Nephron (organoid): ENCODE measurements around the gene PAPPA.

Source experiments
- H3K27ac Mint-ChIP-seq, 3 experiments: 2 replicates each; pipeline ENCODE4 v1.8.0; 2020; ENCODE audit warnings: mixed read lengths in 3 of 3, mild to moderate bottlenecking in 2 of 3, moderate library complexity in 1 of 3
- H3K27me3 Mint-ChIP-seq: 2 replicates; pipeline ENCODE4 v1.8.0; 2021; ENCODE audit warnings: low read depth, mild to moderate bottlenecking, moderate library complexity, mixed read lengths
- H3K36me3 Mint-ChIP-seq: 2 replicates; pipeline ENCODE4 v1.8.0; 2020; ENCODE audit warnings: low read depth, mixed read lengths
- H3K4me1 Mint-ChIP-seq: 2 replicates; pipeline ENCODE4 v1.8.0; 2020; ENCODE audit warnings: mixed read lengths
- H3K4me3 Mint-ChIP-seq, 3 experiments: 2 replicates each; pipeline ENCODE4 v1.8.0; 2020; ENCODE audit warnings: mild to moderate bottlenecking in 3 of 3, mixed read lengths in 3 of 3, moderate library complexity in 2 of 3
- H3K9me3 Mint-ChIP-seq: 2 replicates; pipeline ENCODE4 v1.8.0; 2020; ENCODE audit warnings: mixed read lengths
- CTCF ChIP-seq, 3 experiments: fragments of 200-600 bp; sonication (generic); IDR thresholded peaks; one replicate each; pipeline ENCODE4 v1.5.0; 2021; ENCODE audit warnings: antibody characterized with exemption in 3 of 3; ENCODE audit not compliant: unreplicated experiment in 3 of 3

The PAPPA gene

GRCh38 chr9:116394894-116395698 lies 241.5 kb downstream of the PAPPA start:
- no peak for TF ChIP-seq CTCF (IDR thresholded peaks at IDR 0.05; ENCODE audit: unreplicated experiment in 3 of 3)
- no peaks in the 10 kb centered on the region for H3K4me1 Mint-ChIP-seq
- no peaks in the 10 kb centered on the region for H3K9me3 Mint-ChIP-seq
- H3K36me3 Mint-ChIP-seq, result peaks cover 33% of the 10 kb centered on the region
- H3K4me3 Mint-ChIP-seq, result no peak overlapping the region
- H3K27ac Mint-ChIP-seq, result no peak overlapping the region
- no peaks in the 10 kb centered on the region for H3K27me3 Mint-ChIP-seq

DNA sequence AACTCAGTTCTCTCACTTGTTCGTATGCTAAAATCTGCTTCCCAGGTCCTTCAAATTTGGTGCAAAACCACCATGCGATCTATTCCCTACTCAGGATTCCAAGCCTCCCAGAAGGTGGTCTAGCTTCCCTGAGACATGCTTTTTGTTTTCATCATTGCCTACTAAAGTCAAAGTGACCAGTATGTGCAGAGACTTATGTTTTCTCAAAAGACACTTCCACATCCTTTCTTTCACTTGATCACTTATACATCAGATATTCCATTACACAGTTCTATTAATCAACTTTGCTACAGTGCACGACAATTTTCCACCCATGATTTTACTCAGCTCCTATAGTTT lies 242.1 kb downstream of the PAPPA start:
- Mint-ChIP-seq H3K27ac (no peak overlapping the region), H3K4me3 (no peak overlapping the region), H3K9me3 (no peaks in the 10 kb centered on the region), H3K36me3 (peaks cover 33% of the 10 kb centered on the region), H3K27me3 (no peaks in the 10 kb centered on the region), H3K4me1 (no peaks in the 10 kb centered on the region)
- no peak for TF ChIP-seq CTCF (IDR thresholded peaks at IDR 0.05; ENCODE audit: unreplicated experiment in 3 of 3)

DNA sequence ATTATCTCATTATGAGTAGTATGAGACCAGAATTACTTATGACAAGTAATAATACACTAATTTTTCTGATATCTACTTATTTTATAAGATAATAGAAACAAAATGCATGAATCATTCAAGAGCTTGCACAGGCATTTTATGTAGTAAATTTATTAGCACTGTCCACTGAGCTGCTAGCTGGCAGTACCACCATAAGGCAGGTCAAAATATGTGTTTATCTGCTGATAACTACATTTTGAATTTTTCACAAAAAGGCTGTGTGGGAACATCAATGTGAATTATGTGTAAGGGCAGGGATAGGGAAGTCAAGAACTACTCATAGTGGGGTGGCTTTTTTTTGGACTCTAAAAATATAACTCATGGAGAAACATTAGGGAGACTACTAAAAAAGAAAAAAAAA lies 249.6 kb downstream of the PAPPA start:
- Mint-ChIP-seq H3K27ac (no peak overlapping the region), H3K9me3 (no peaks in the 10 kb centered on the region)

GRCh38 chr9:116404228-116404627 lies 250.6 kb downstream of the PAPPA start:
- TF ChIP-seq CTCF (IDR thresholded peaks at IDR 0.05; ENCODE audit: unreplicated experiment in 3 of 3), result no peak
- no peaks in the 10 kb centered on the region for H3K4me1 Mint-ChIP-seq
- H3K36me3 Mint-ChIP-seq, result no peaks in the 10 kb centered on the region
- no peak overlapping the region for H3K4me3 Mint-ChIP-seq
- peak overlapping the region in 1 of 3 experiments; percentile 28 for H3K27ac Mint-ChIP-seq
- no peaks in the 10 kb centered on the region for H3K9me3 Mint-ChIP-seq
- H3K27me3 Mint-ChIP-seq, result no peaks in the 10 kb centered on the region

More for the DNA sequence above, 249.6 kb downstream of the PAPPA start:
- Mint-ChIP-seq H3K27me3 (no peaks in the 10 kb centered on the region), H3K4me3 (no peak overlapping the region), H3K36me3 (peaks cover 5% of the 10 kb centered on the region), H3K4me1 (no peaks in the 10 kb centered on the region)
- TF ChIP-seq CTCF (IDR thresholded peaks at IDR 0.05; ENCODE audit: unreplicated experiment in 3 of 3), result no peak

DNA sequence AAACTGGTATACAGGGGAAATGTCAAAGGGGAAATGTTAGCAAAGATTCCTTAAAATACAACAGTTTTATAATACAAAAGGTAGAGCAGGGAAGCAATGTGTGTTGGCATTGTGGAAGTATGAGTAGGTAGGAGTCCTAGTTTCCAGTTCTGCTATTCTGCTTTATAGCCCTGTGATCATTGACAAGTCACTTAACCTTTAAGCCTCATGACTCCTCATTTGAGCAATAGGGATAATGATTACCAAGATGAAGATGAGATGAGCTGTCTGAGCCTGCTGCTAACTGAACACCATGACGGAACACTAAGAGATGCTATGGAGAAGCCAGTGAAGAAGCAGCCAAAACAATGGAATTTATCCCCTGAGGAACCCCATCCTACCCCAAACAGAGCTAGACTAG lies 251.7 kb downstream of the PAPPA start:
- TF ChIP-seq CTCF (IDR thresholded peaks at IDR 0.05; ENCODE audit: unreplicated experiment in 3 of 3), result no peak
- Mint-ChIP-seq H3K36me3 (no peaks in the 10 kb centered on the region), H3K4me3 (no peak overlapping the region), H3K4me1 (no peaks in the 10 kb centered on the region), H3K9me3 (no peaks in the 10 kb centered on the region), H3K27me3 (no peaks in the 10 kb centered on the region), H3K27ac (peak overlapping the region in 2 of 3 experiments; percentile 44 to 81)

GRCh38 chr9:116406469-116406868 lies 252.9 kb downstream of the PAPPA start:
- Mint-ChIP-seq H3K4me1 (no peaks in the 10 kb centered on the region), H3K27ac (no peak overlapping the region), H3K9me3 (no peaks in the 10 kb centered on the region), H3K36me3 (no peaks in the 10 kb centered on the region), H3K27me3 (no peaks in the 10 kb centered on the region), H3K4me3 (no peak overlapping the region)
- no peak for TF ChIP-seq CTCF (IDR thresholded peaks at IDR 0.05; ENCODE audit: unreplicated experiment in 3 of 3)
